Ovary (tissue), 9 donors: Measurements from ENCODE around the gene ERF. TPM values are rescaled to one million over a fixed set of nuclear protein-coding genes. Genes with fewer than 3 reads are reported as not detected.

Experiments used
- DNase-seq, 5 donors: peaks; one replicate each; pipeline ENCODE4 v3.0.0-alpha.2; 2019 to 2020
- H3K27ac ChIP-seq, 2 donors: fragments of 200-600 bp; one replicate each; pipeline versions ENCODE4 v1.5.1 to v1.8.0; 2019 to 2022
- H3K27me3 ChIP-seq: fragments of 200-600 bp; one replicate; pipeline ENCODE4 v1.8.0; 2022
- H3K36me3 ChIP-seq: fragments of 200-600 bp; sonication (generic); one replicate; pipeline ENCODE4 v1.5.1; 2019
- H3K4me1 ChIP-seq: one replicate; pipeline ENCODE4 v1.8.1; 2013; ENCODE audit warnings: mild to moderate bottlenecking, moderate library complexity; ENCODE audit not compliant: insufficient read depth
- H3K4me3 ChIP-seq: fragments of 200-600 bp; sonication (generic); one replicate; pipeline ENCODE4 v1.5.1; 2017
- H3K9me3 ChIP-seq, 2 donors: fragments of 200-600 bp in 1 of 2; sonication (generic) in 1 of 2; one replicate each; pipeline versions ENCODE4 v1.5.1 to v1.8.1; 2013 to 2019; ENCODE audit warnings: mild to moderate bottlenecking in 1 of 2, moderate library complexity in 1 of 2
- EP300 ChIP-seq: sonication (generic); formaldehyde crosslinking; IDR thresholded peaks from one replicate; pipeline ENCODE4 v1.6.1; 2017; ENCODE audit warnings: antibody characterized with exemption
- POLR2A ChIP-seq: fragments of 450-650 bp; IDR thresholded peaks from one replicate; pipeline ENCODE4 v1.6.1; 2017; ENCODE audit warnings: antibody characterized with exemption, mild to moderate bottlenecking, moderate library complexity
- WGBS, 3 donors: extraction: QIAGEN DNeasy Blood & Tissue Kit in 1 of 3; methylation state at CpG; one replicate each; pipeline versions ENCODE4 v1.1.5 to v1.1.7; 2013 to 2017; 5-methylcytosine and 5-hydroxymethylcytosine counted together
- intact Hi-C, 4 donors: fragments of 100-400 bp; cut with DNase I; formaldehyde crosslinking; loops; one replicate each; pipeline versions ENCODE4 v1.11.0 to v1.15.1; 2022 to 2023
- polyA plus RNA-seq, 2 donors: library from polyadenylated mRNA; stranded (reverse); fragments of 200-250 nt in 1 of 2; fragments of 350-450 nt in 1 of 2; fragmentation: Illumina TruSeq in 1 of 2; extraction: RNeasy Lipid Tissue Mini Kit (QIAGEN cat#74804) in 1 of 2; gene quantifications; one replicate each; pipeline ENCODE4 v1.2.3, GENCODE V29; 2013 to 2014
- total RNA-seq, 7 donors: library from RNA; depleted of rRNA in 2 of 7; stranded (reverse); fragments of >200 nt in 2 of 7; fragmentation: NEBNext Ultra II Directional in 3 of 7; extraction: Animal tissue kit (Norgen Biotek cat#: 25700) in 3 of 7; gene quantifications; one replicate each; pipeline versions ENCODE4 v1.1.0 to v1.2.4, GENCODE V29; 2016 to 2023
- TF ChIP-seq, protein P1 (sequence below), 3 donors: fragments of 450-650 bp in 2 of 3; fragments of 200-600 bp in 1 of 3; IDR thresholded peaks; one replicate each; pipeline versions ENCODE4 v1.5.1 to v1.8.0; 2016 to 2022; ENCODE audit warnings: antibody characterized with exemption in 3 of 3, mild to moderate bottlenecking in 1 of 3
- donor health status: DM: no; HTN: no; CAD: no; lungs with moderate emphysema.
- donor health status: DM: no; HTN: no; CAD: no.
- donor health status: Bipolar disorder and iron deficiency.
- donor health status: DM: yes; HTN: yes; CAD: no.
- donor health status: DM: no; HTN: no; CAD: no.
- donor health status: DM: yes; HTN: yes; CAD: no.

ERF gene
- total and polyA plus RNA-seq, 9 donors: 23.1 to 110 (median 57.7) TPM

- H3K36me3 ChIP-seq: no peaks in the 10 kb centered on the region
- intact Hi-C loops: no loop called here
- H3K4me3 ChIP-seq: no peak overlapping the region
These were observed 4.0 kb downstream of the ERF start for GRCh38 chr19:42250666-42251531.

DNA sequence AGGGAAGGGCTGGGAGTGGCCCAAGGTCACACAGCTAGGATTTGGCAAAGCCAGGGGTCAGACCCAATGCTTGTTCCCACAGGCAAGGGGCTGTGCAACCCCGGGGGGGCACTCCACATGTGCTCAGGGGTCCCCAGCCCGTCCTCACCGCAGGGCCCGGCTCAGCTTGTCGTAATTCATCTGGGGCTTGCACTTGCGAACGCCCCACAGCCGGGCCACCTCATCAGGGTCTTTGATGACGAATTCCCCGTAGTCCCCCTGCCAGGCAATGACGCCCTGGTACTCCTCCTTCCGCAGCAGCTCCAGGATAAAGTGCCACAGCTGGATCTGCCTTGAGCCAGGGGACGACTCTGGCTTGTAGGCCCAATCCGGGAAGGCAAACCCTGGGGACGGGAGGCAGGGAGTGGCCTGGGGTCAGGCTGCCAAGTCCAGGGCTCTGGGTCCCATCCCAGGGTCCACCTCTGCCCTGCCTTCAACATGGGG lies 4.7 kb downstream of the ERF start:
- Histone ChIP-seq H3K9me3 (no peaks in the 10 kb centered on the region), H3K4me3 (no peak overlapping the region), H3K36me3 (no peaks in the 10 kb centered on the region), H3K4me1 (peaks cover 33% of the 10 kb centered on the region), H3K27ac (peak overlapping the region; percentile 42 to 44), H3K27me3 (no peaks in the 10 kb centered on the region)
- 52 to 65% (median 62%) methylated on average over 15 of the region's 15 CpGs for WGBS, 3 donors
- intact Hi-C loops: no loop called here
- TF ChIP-seq EP300: no peak
- TF ChIP-seq, protein P1, sequence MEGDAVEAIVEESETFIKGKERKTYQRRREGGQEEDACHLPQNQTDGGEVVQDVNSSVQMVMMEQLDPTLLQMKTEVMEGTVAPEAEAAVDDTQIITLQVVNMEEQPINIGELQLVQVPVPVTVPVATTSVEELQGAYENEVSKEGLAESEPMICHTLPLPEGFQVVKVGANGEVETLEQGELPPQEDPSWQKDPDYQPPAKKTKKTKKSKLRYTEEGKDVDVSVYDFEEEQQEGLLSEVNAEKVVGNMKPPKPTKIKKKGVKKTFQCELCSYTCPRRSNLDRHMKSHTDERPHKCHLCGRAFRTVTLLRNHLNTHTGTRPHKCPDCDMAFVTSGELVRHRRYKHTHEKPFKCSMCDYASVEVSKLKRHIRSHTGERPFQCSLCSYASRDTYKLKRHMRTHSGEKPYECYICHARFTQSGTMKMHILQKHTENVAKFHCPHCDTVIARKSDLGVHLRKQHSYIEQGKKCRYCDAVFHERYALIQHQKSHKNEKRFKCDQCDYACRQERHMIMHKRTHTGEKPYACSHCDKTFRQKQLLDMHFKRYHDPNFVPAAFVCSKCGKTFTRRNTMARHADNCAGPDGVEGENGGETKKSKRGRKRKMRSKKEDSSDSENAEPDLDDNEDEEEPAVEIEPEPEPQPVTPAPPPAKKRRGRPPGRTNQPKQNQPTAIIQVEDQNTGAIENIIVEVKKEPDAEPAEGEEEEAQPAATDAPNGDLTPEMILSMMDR (IDR thresholded peaks at IDR 0.05): no peak
- TF ChIP-seq POLR2A: no peak
- peak in 3 of 5 donors; percentile 24 to 49 (median 47) for DNase-seq

More at GRCh38 chr19:42250666-42251531, 4.0 kb downstream of the ERF start:
- H3K27me3 ChIP-seq: no peaks in the 10 kb centered on the region
- peaks cover 31% of the 10 kb centered on the region for H3K4me1 ChIP-seq
- 21 to 24% (median 23%) methylated on average over 19 of the region's 19 CpGs for WGBS, 3 donors
- H3K27ac ChIP-seq: peak overlapping the region; percentile 42 to 44
- DNase-seq: peak in 4 of 5 donors; percentile 26 to 71 (median 65)
- no peak for TF ChIP-seq EP300
- TF ChIP-seq, protein P1 (IDR thresholded peaks at IDR 0.05): no peak
- TF ChIP-seq POLR2A: no peak
- H3K9me3 ChIP-seq: no peaks in the 10 kb centered on the region

DNA sequence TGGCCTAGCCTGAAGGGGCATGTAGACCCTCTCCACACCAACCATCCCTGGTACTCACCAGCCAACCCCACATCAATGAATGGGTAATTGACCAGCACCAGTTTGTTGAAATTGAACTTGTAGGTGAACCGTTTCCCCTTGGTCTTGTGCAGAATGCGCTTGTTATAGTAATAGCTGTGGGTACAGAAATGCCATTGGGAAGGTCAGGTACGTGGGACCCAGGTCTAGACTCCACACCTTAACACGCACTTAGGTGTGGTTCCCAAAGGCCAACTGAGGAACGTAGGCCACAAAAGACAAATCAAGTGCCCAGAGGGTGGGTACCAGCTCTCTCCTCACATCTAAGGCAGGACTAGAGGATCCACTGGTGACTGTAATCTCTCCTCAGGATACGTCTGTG lies 5.2 kb downstream of the ERF start:
- no peak overlapping the region for H3K27ac ChIP-seq
- no peak for DNase-seq
- H3K27me3 ChIP-seq: no peaks in the 10 kb centered on the region
- 74 to 77% (median 77%) methylated on average over 6 of the region's 6 CpGs for WGBS, 3 donors
- TF ChIP-seq, protein P1 (IDR thresholded peaks at IDR 0.05): no peak
- TF ChIP-seq POLR2A (no peak), EP300 (no peak)
- peaks cover 33% of the 10 kb centered on the region for H3K4me1 ChIP-seq
- intact Hi-C loops: loop anchor here (5.0 to 10.0 kb wide), 3 partner anchors 38 to 145 kb away; partner anchors contain the start of gene CNFN (in 1 of the 4)
- no peaks in the 10 kb centered on the region for H3K9me3 ChIP-seq
- H3K36me3 ChIP-seq: no peaks in the 10 kb centered on the region
- no peak overlapping the region for H3K4me3 ChIP-seq

DNA sequence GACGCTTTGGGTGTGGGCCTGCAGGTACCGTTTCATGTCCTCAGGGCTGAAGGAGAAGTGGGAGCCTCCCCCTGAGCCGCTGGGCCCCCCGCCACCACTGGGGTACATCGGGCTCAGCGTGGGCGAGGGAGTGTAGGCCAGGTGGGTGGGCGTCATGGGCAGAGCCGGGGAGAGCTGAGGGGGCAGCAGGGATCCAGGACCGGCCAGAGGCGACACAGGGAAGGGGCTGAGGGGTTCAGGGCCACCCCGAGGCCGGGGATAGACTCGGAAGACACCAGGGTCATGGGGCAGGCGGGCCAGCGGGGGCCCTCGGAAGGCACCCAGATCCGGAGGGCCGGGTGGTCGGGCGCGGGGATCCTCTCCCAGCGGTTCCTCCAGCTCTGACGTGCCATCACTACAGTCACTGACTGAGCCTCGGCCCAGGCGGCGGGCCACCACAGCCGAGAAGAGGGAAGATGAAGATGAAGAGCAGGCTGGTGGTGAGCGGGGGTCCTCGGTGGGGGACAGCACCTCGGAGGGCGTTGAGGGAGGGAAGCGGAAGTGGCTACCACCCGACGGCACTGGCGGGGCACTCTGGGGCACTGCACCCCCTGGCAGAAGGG lies 5.7 kb downstream of the ERF start:
- intact Hi-C loops: loop anchor here (5.0 to 10.0 kb wide), 3 partner anchors 38 to 146 kb away; partner anchors contain the start of gene CNFN (in 1 of the 4)
- no peaks in the 10 kb centered on the region for H3K36me3 ChIP-seq
- TF ChIP-seq, protein P1 (IDR thresholded peaks at IDR 0.05): no peak
- TF ChIP-seq POLR2A (no peak), EP300 (no peak)
- H3K9me3 ChIP-seq: no peaks in the 10 kb centered on the region
- DNase-seq: peak in 3 of 5 donors; percentile 39 to 45 (median 43)
- H3K4me1 ChIP-seq: peaks cover 33% of the 10 kb centered on the region
- H3K4me3 ChIP-seq: no peak overlapping the region
- 78 to 79% (median 79%) methylated on average over 36 of the region's 36 CpGs for WGBS, 3 donors
- H3K27me3 ChIP-seq: no peaks in the 10 kb centered on the region
- no peak overlapping the region for H3K27ac ChIP-seq
